Measurements from ENCODE around the gene ULK3. TPM values are rescaled to one million over a fixed set of nuclear protein-coding genes. Genes with fewer than 3 reads are reported as not detected.

The ULK3 gene
- total RNA-seq, 1 donor from 2014 or later = 34.1 TPM

- DNase-seq = no peak
- H3K4me1 ChIP-seq = peaks cover 40% of the 10 kb centered on the region
- H3K36me3 ChIP-seq = peaks cover 48% of the 10 kb centered on the region
- H3K27ac ChIP-seq (replicated peaks) = no peak overlapping the region
- no peaks in the 10 kb centered on the region for H3K27me3 ChIP-seq (ENCODE audit: low read depth)
- intact Hi-C loops (cut with micrococcal nuclease) = no loop called here
- no peak overlapping the region for H3K4me3 ChIP-seq
- H3K9me3 ChIP-seq (replicated peaks) = no peaks in the 10 kb centered on the region
- no peak for TF ChIP-seq CTCF (IDR thresholded peaks at IDR 0.05; ENCODE audit: borderline replicate concordance)
These were observed 11.6 kb upstream of the ULK3 start for GRCh38 chr15:74854453-74855022.

- H3K4me3 ChIP-seq = no peak overlapping the region
- no peak for TF ChIP-seq CTCF (IDR thresholded peaks at IDR 0.05; ENCODE audit: borderline replicate concordance)
- intact Hi-C loops (cut with micrococcal nuclease) = no loop called here
- H3K27ac ChIP-seq (replicated peaks) = no peak overlapping the region
- H3K4me1 ChIP-seq = peaks cover 31% of the 10 kb centered on the region
- DNase-seq = no peak
- peaks cover 67% of the 10 kb centered on the region for H3K36me3 ChIP-seq
- no peaks in the 10 kb centered on the region for H3K27me3 ChIP-seq (ENCODE audit: low read depth)
- H3K9me3 ChIP-seq (replicated peaks) = no peaks in the 10 kb centered on the region
These were observed 9.0 kb upstream of the ULK3 start for GRCh38 chr15:74851960-74852359.

- Histone ChIP-seq H3K36me3 (peaks cover 74% of the 10 kb centered on the region), H3K4me3 (no peak overlapping the region), H3K27me3 (ENCODE audit: low read depth) (no peaks in the 10 kb centered on the region), H3K27ac (replicated peaks) (no peak overlapping the region), H3K4me1 (peaks cover 20% of the 10 kb centered on the region), H3K9me3 (replicated peaks) (no peaks in the 10 kb centered on the region)
- no peak for DNase-seq
- intact Hi-C loops (cut with micrococcal nuclease) = no loop called here
- no peak for TF ChIP-seq CTCF (IDR thresholded peaks at IDR 0.05; ENCODE audit: borderline replicate concordance)
These were observed 7.4 kb upstream of the ULK3 start for GRCh38 chr15:74850393-74850792.

- no peaks in the 10 kb centered on the region for H3K27me3 ChIP-seq (ENCODE audit: low read depth)
- TF ChIP-seq CTCF (IDR thresholded peaks at IDR 0.05; ENCODE audit: borderline replicate concordance) = no peak
- no peaks in the 10 kb centered on the region for H3K9me3 ChIP-seq (replicated peaks)
- H3K27ac ChIP-seq (replicated peaks) = peak overlapping the region; percentile 64
- peaks cover 34% of the 10 kb centered on the region for H3K4me1 ChIP-seq
- intact Hi-C loops (cut with micrococcal nuclease) = no loop called here
- H3K4me3 ChIP-seq = no peak overlapping the region
- peak; percentile 68 for DNase-seq
- peaks cover 63% of the 10 kb centered on the region for H3K36me3 ChIP-seq
These were observed 4.5 kb upstream of the ULK3 start for GRCh38 chr15:74847432-74847831.

- no peaks in the 10 kb centered on the region for H3K9me3 ChIP-seq (replicated peaks)
- H3K36me3 ChIP-seq = peaks cover 44% of the 10 kb centered on the region
- no peak overlapping the region for H3K4me3 ChIP-seq
- TF ChIP-seq CTCF (IDR thresholded peaks at IDR 0.05; ENCODE audit: borderline replicate concordance) = no peak
- peaks cover 49% of the 10 kb centered on the region for H3K4me1 ChIP-seq
- H3K27me3 ChIP-seq (ENCODE audit: low read depth) = no peaks in the 10 kb centered on the region
- no peak for DNase-seq
- intact Hi-C loops (cut with micrococcal nuclease) = no loop called here
- H3K27ac ChIP-seq (replicated peaks) = no peak overlapping the region
These were observed 2.6 kb upstream of the ULK3 start for GRCh38 chr15:74845581-74845980.

All from left ventricle myocardium inferior (tissue), 1 donor.